Erythroblast (primary cell): ENCODE measurements around the gene PIK3CG.

Experiments
- GATA1 ChIP-seq: IDR thresholded peaks from 2 replicates; pipeline ENCODE4 v1.6.1; 2011; ENCODE audit warnings: low read depth, mild to moderate bottlenecking, control low read depth, low read length, moderate library complexity
- POLR2A ChIP-seq: IDR thresholded peaks from 2 replicates; pipeline ENCODE4 v1.6.1; 2011; ENCODE audit warnings: mild to moderate bottlenecking, low read length

- TF ChIP-seq POLR2A (no peak), GATA1 (no peak)
Measured at GRCh38 chr7:106867641-106868351, 2.7 kb downstream of the PIK3CG start.
